Natural killer cell (primary cell): ENCODE data around the gene YWHAB. TPM values are rescaled to one million over a fixed set of nuclear protein-coding genes. Genes with fewer than 3 reads are reported as not detected.

Experiments
- ATAC-seq, 3 donors: fragments of 150-1000 bp in 2 of 3; fragments of 200-7000 bp in 1 of 3; cut with Tn5 transposase; 1 replicate in 1 of 3; 2 replicates in 2 of 3; pipeline ENCODE4 v1.10.0; 2021; ENCODE audit warnings: mild to moderate bottlenecking in 2 of 3, moderate library complexity in 2 of 3
- DNase-seq, 2 donors: peaks; one replicate each; pipeline versions ENCODE4 v3.0.0 to v3.0.0-alpha.2; 2013 to 2021; ENCODE audit warnings: mixed read lengths in 1 of 2
- H3K27ac ChIP-seq: one replicate; pipeline ENCODE4 v1.5.1; 2013; ENCODE audit warnings: mild to moderate bottlenecking, low read length
- H3K27me3 ChIP-seq: one replicate; pipeline ENCODE4 v1.6.1; 2013; ENCODE audit warnings: low read length; ENCODE audit not compliant: control insufficient read depth, insufficient read depth
- H3K36me3 ChIP-seq: one replicate; pipeline ENCODE4 v1.6.1; 2013; ENCODE audit warnings: low read length; ENCODE audit not compliant: control insufficient read depth, insufficient read depth
- H3K4me1 ChIP-seq: one replicate; pipeline ENCODE4 v1.6.1; 2013; ENCODE audit warnings: low read length; ENCODE audit not compliant: control insufficient read depth, insufficient read depth
- H3K4me3 ChIP-seq: one replicate; pipeline ENCODE4 v1.5.1; 2013; ENCODE audit warnings: low read length
- H3K9me3 ChIP-seq: one replicate; pipeline ENCODE4 v1.6.1; 2013; ENCODE audit warnings: low read length; ENCODE audit not compliant: control insufficient read depth, insufficient read depth
- H3K27ac Mint-ChIP-seq, 2 donors: one replicate each; pipeline ENCODE4 v1.8.0; 2022; ENCODE audit warnings: mild to moderate bottlenecking in 2 of 2, mixed read lengths in 2 of 2, moderate library complexity in 1 of 2
- H3K27me3 Mint-ChIP-seq, 2 donors: one replicate each; pipeline ENCODE4 v1.8.0; 2022; ENCODE audit warnings: low read depth in 2 of 2, mixed read lengths in 2 of 2
- H3K36me3 Mint-ChIP-seq: one replicate; pipeline ENCODE4 v1.8.0; 2022; ENCODE audit warnings: mixed read lengths
- H3K4me1 Mint-ChIP-seq, 2 donors: one replicate each; pipeline ENCODE4 v1.8.0; 2022; ENCODE audit warnings: mixed read lengths in 2 of 2
- H3K4me3 Mint-ChIP-seq: one replicate; pipeline ENCODE4 v1.8.0; 2022; ENCODE audit warnings: mild to moderate bottlenecking, moderate library complexity, mixed read lengths
- H3K9me3 Mint-ChIP-seq, 2 donors: one replicate each; pipeline ENCODE4 v1.8.0; 2022; ENCODE audit warnings: mixed read lengths in 2 of 2
- CTCF ChIP-seq: fragments of 200-600 bp; IDR thresholded peaks from one replicate; pipeline ENCODE4 v1.8.0; 2022; ENCODE audit warnings: antibody characterized with exemption
- WGBS: methylation state at CpG from one replicate; pipeline ENCODE4 v1.1.7; 2013; ENCODE audit warnings: missing lambda C conversion rate; ENCODE audit not compliant: insufficient coverage; 5-methylcytosine and 5-hydroxymethylcytosine counted together
- intact Hi-C: fragments of 100-400 bp; cut with micrococcal nuclease; formaldehyde crosslinking; loops from one replicate; pipeline ENCODE4 v1.14.2; 2022
- total RNA-seq, 4 donors: library from RNA; stranded (reverse); fragments of 120-200 nt in 1 of 4; gene quantifications; one replicate each; pipeline versions ENCODE4 v1.2.3 to v1.2.4, GENCODE V29; 2013 to 2022

Gene YWHAB
- total RNA-seq, 3 donors from 2014 or later (not counting 1 experiment from before 2014, with no cell fraction given): 137 to 199 (median 179) TPM

DNA sequence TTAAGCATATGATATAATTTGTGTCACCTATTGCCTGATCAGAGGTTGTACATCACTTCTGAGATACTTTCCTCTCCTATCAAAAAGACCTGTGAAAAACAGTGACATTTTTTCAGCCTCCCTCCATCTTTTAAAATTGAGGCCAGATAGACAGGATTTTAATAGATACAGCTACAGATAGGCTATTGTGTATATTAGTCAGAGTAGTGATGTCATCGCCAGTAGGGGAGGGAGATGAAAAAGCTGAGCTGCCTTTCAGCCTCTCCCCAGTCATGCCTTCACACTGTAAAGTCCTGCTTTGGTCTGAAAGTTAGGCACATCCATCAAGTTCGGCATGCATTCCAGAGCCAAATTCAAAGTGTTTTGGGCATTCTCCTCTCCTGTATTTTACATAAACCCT, 16.5 kb downstream of the YWHAB start:
- H3K4me1 Mint-ChIP-seq: peaks cover 45 to 47% of the 10 kb centered on the region in 2 donors
- intact Hi-C loops: no loop called here
- peak overlapping the region; percentile 23 to 84 for H3K27ac Mint-ChIP-seq
- Histone ChIP-seq H3K27me3 (no peaks in the 10 kb centered on the region), H3K36me3 (peaks cover 62% of the 10 kb centered on the region), H3K4me3 (no peak overlapping the region), H3K27ac (no peak overlapping the region), H3K9me3 (no peaks in the 10 kb centered on the region), H3K4me1 (peaks cover 23% of the 10 kb centered on the region)
- 100% methylated on average over 2 of the region's 2 CpGs for WGBS
- no peak for ATAC-seq
- no peak for DNase-seq
- no peak for TF ChIP-seq CTCF
- H3K27me3 Mint-ChIP-seq: no peaks in the 10 kb centered on the region
- no peak overlapping the region for H3K4me3 Mint-ChIP-seq
- no peaks in the 10 kb centered on the region for H3K9me3 Mint-ChIP-seq
- H3K36me3 Mint-ChIP-seq: peaks cover 15% of the 10 kb centered on the region

DNA sequence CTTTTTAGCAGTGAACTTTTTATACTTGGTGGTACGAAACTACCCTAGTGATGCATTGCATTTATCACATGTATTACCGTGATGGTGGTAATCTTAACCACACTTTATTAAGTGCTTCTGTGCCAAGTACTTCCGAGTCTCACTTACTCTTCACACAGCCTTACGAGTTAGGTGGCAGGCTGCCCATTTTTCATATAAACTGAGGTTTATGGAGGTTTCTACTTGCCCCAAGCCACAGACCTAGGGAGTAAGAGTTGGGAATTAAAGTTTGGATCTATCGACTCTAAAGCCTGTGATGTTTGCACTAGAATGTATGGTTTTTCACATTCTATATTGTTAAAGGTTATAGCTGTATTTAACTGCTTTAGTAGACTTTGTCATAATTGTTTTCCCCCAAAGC, 18.9 kb downstream of the YWHAB start:
- H3K4me3 Mint-ChIP-seq: no peak overlapping the region
- Histone ChIP-seq H3K4me3 (no peak overlapping the region), H3K4me1 (peaks cover 12% of the 10 kb centered on the region), H3K9me3 (no peaks in the 10 kb centered on the region), H3K27ac (no peak overlapping the region), H3K36me3 (peaks cover 70% of the 10 kb centered on the region), H3K27me3 (no peaks in the 10 kb centered on the region)
- 100% methylated on average over 5 of the region's 5 CpGs for whole genome bisulfite sequencing
- H3K9me3 Mint-ChIP-seq: no peaks in the 10 kb centered on the region
- ATAC-seq: no peak
- peaks cover 39 to 48% of the 10 kb centered on the region in 2 donors for H3K4me1 Mint-ChIP-seq
- no peaks in the 10 kb centered on the region for H3K27me3 Mint-ChIP-seq
- DNase-seq: no peak
- peaks cover 15% of the 10 kb centered on the region for H3K36me3 Mint-ChIP-seq
- intact Hi-C loops: no loop called here
- TF ChIP-seq CTCF: no peak
- H3K27ac Mint-ChIP-seq: peak overlapping the region in 1 of 2 donors; percentile 30

- Mint-ChIP-seq H3K27ac (peak overlapping the region; percentile 67 to 72), H3K4me1 (peaks cover 16 to 19% of the 10 kb centered on the region in 2 donors), H3K36me3 (peaks cover 10% of the 10 kb centered on the region), H3K9me3 (no peaks in the 10 kb centered on the region), H3K27me3 (no peaks in the 10 kb centered on the region), H3K4me3 (peak overlapping the region; percentile 86)
- peak overlapping the region; percentile 77 for H3K4me3 ChIP-seq
- no peak for TF ChIP-seq CTCF
- no peak overlapping the region for H3K27ac ChIP-seq
- H3K27me3 ChIP-seq: no peaks in the 10 kb centered on the region
- H3K9me3 ChIP-seq: no peaks in the 10 kb centered on the region
- intact Hi-C loops: no loop called here
- ATAC-seq (no peak), DNase-seq (no peak)
- H3K4me1 ChIP-seq: peaks cover 14% of the 10 kb centered on the region
- 31% methylated on average over 14 of the region's 14 CpGs for WGBS
- H3K36me3 ChIP-seq: peaks cover 37% of the 10 kb centered on the region
Observed at GRCh38 chr20:44908987-44909871, 23.7 kb downstream of the YWHAB start.
